NCI-H1694 (cell line): ENCODE data around the gene KNSTRN.

Experiments used
- DNase-seq: peaks from one replicate; lab custom pipeline; 2025; lab: John Stamatoyannopoulos, UW

Gene KNSTRN

DNA sequence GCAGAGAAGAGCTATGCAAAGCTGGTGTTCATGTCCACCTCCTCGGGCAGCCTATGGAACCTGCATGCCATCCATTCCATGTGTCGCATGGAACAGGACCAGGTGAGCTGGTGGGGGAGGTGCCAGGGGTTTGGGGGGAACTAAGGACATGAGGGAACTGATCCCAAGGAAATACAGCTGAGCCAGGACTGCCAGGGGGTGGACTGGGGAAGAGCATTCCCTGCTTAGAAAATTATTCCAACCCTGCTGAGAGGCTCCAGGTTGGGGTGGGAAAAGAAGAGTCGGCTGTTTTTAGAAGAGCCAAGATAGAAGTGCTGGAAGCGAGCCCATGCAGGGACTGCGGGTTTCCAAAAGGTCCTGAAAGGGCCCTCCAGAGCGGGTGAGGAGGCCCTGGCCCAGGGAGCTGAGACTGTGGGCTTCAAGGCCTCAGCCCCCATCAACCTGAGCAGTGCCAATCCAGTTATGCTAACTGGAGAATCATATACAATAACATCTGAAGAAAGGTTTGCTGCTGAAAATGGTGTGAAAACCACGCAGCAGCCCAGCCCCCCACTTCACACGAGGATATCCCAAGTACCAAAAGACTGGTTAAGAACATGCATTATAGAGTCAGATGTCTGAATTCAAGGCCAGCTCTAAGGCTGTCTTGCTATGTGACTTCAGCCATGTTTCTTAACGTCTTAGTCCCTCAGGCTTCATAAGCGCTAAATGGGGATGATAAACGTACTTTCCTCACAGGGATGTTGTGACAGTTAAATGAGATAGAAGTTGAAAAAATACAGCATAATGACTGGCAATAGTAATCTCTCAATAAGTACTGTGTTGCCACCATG is 16.7 kb upstream of the KNSTRN start:
- DNase-seq: no peak

DNA sequence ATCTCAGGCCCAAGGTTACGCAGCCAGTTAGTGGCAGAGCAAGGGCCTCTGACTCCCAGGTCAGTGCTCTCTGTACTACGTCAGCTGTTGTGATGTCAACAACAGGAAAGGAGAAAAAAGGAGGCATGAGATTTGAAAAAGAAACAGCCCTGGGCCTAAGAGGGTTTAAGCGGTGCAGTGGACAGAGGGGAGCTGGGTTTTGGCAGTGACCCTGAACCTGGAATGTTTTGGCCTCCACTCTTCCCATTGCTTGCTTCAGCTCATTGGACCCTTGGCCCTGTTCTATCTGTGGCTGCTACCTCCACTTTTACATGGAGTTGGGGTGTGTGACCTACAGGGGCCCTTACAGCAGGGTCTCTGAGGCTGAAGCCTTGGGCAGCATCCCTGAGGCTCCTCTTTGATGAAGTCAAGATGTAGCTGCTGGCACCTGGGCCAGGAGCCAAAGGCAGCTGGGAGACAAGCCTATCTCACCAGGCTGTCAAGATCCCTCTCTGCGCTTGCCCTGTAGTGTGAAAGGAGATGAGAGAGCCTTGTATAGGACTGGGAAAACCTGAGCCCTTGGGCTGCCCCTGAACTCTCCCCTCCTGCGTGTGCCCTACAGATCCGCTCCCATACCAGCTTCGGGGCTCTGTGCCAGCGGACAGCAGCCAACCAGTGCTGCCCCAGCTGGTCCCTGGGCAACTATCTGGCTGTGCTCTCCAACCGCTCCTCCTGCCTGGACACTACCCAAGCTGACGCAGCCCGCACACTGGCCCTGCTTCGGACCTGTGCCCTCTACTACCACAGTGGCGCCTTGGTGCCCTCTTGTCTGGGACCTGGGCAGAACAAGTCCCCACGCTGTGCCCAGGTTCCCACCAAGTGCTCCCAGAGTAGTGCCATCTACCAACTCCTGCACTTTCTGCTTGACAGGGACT is 15.8 kb upstream of the KNSTRN start:
- no peak for DNase-seq

DNA sequence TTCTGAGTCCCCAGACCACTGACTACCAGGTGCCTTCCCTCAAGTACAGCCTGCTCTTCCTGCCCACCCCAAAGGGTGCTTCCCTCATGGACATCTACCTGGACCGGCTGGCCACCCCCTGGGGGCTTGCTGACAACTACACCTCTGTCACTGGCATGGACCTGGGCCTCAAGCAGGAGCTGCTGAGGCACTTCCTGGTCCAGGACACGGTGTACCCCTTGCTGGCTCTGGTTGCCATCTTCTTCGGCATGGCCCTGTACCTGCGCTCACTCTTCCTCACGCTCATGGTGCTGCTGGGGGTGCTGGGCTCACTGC is 15.2 kb upstream of the KNSTRN start:
- DNase-seq: no peak

DNA sequence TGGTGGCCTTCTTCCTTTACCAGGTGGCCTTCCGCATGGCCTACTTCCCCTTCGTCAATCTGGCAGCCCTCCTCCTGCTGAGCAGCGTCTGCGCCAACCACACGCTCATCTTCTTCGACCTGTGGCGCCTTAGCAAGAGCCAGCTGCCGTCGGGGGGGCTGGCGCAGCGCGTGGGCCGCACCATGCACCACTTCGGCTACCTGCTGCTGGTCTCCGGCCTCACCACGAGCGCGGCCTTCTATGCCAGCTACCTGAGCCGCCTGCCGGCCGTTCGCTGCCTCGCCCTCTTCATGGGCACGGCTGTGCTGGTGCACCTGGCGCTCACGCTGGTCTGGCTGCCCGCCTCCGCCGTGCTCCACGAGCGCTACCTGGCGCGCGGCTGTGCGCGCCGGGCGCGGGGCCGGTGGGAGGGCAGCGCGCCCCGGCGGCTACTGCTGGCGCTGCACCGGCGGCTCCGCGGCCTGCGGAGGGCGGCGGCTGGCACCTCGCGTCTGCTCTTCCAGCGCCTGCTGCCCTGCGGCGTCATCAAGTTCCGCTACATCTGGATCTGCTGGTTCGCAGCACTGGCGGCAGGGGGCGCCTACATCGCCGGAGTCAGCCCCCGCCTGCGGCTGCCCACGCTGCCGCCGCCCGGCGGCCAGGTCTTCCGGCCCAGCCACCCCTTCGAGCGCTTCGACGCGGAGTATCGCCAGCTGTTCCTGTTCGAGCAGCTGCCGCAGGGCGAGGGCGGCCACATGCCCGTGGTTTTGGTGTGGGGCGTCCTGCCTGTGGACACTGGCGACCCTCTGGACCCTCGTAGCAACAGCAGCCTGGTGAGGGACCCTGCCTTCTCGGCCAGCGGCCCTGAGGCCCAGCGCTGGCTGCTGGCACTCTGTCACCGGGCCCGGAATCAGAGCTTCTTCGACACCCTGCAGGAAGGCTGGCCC is 14.6 kb upstream of the KNSTRN start:
- DNase-seq: peak; percentile 68

DNA sequence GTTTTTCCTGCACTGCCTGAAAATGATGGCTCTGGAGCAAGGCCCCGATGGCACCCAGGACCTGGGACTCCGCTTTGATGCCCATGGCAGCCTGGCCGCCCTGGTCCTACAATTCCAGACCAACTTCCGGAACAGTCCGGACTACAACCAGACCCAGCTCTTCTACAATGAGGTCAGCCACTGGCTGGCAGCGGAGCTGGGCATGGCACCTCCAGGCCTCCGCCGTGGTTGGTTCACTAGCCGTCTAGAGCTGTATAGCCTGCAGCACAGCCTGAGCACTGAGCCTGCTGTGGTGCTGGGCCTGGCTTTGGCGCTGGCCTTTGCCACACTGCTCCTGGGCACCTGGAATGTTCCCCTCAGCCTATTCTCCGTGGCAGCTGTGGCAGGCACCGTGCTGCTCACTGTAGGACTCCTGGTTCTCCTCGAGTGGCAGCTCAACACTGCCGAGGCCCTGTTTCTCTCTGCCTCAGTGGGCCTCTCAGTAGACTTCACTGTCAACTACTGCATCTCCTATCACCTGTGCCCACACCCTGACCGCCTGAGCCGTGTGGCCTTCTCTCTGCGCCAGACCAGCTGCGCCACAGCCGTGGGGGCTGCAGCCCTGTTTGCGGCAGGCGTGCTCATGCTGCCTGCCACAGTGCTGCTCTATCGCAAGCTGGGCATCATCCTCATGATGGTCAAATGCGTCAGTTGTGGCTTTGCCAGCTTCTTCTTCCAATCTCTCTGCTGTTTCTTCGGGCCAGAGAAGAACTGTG is 13.6 kb upstream of the KNSTRN start:
- no peak for DNase-seq

DNA sequence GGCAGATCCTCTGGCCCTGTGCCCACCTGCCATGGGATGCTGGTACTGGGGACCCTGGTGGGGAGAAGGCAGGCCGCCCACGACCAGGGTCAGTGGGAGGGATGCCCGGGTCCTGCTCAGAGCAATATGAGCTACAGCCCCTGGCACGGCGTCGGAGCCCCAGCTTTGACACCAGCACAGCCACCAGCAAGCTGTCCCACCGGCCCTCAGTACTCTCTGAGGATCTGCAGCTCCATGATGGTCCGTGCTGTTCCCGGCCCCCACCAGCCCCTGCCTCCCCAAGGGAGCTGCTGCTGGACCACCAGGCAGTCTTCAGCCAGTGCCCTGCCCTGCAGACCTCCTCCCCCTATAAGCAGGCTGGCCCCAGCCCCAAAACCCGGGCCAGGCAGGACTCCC is 13.0 kb upstream of the KNSTRN start:
- DNase-seq: no peak

DNA sequence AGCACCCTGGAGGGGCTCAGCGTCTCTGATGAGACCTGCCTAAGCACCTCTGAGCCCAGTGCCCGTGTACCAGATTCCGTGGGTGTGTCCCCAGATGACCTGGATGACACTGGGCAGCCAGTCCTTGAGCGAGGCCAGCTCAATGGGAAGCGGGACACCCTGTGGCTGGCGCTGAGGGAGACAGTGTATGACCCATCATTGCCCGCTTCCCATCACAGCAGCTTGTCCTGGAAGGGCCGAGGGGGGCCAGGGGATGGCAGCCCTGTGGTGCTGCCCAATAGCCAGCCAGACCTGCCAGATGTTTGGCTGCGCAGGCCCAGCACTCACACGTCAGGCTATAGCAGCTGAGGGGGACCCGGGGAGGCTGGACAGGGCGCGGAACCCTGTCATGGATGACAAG is 12.6 kb upstream of the KNSTRN start:
- no peak for DNase-seq

DNA sequence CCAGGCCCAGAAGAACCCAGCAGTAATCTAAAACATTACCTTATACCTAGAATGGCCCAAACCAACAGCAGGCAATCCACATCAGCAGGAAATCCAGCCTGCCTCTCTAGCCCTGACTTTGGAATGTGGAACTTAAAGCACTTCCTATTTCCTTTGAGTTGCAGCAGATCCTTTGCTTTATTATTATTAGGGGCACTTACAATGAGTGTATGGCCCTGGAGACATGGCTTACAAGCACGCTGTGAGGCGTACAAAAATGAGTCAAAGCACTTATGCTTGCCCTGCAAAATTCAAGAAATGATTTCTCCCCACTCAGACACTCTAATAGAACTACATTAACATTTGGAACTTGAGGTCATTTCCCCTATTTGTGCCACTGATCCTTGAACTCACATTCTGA is 9.5 kb upstream of the KNSTRN start:
- DNase-seq: no peak

DNA sequence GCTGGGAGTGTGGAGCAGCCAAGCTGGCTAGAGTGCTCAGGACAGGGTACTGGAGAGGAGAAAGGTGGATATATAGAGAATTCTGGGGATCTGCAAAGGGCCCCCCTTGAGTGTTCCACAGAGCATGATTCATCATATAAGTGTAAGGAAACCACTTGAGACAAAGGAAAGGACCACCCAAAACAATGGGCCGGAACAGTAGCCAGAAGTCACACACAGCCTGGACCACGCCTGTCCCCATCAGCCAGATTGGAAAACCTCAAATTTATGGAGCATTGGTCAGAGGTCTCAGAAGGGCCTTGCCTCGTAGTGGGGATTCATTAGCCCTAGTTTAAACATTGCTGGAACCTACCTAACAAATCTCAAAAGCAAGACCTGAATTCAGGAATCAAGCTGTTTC is 4.9 kb upstream of the KNSTRN start:
- DNase-seq: no peak

DNA sequence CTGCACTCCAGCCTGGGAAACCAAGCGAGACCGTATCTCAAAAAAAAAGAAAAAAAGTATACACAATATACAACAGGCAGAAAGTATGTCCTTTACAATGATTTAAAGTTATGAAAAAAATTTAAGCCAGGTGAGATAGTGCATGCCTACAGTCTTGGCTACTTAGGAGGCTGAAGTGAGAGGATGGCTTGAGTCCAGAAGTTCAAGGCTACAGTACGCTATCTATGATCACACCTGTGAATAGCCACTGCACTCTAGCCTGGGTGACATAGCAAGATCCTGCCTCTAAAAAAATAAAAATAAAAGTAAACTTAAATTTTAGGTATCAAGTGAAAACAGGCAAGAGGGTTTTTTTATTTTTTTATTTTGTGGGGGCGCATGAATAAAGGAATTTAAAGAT is 3.1 kb upstream of the KNSTRN start:
- no peak for DNase-seq

DNA sequence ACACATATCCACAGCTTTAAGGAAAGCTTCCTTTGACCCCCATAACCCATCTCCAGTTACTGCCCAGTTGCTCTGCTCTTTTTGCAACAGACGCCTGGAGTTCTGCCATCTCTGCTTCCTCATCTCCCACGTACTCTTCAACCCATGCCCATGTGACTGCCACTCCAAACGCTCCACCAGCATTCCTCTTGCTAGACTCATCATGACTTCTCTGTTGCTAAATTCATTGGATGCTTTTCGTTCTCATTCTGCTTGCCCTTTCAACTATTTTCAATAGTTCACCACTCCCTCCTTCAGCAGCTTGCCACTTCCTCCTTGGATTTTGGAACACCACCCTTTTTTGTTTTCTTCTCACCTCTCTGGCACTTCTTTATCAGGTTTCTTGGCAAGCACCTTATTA is 2.7 kb upstream of the KNSTRN start:
- DNase-seq: no peak

DNA sequence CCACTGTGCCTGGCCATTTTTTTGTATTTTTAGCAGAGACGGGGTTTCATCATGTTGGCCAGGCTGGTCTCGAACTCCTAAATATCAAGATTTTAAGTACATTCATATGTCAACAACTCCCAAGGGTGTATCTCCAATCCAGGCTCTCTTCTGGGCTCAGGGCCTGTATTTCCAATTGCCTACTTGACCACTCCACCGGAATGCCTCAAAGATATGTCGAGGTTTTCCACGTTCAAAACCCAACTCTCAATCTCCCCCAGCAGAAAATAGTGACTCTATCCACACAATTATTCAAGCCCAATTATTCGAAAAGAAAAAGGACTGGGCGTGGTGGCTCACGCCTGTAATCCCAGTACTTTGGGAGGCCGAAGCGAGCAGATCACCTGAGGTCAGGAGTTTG is 1.9 kb upstream of the KNSTRN start:
- no peak for DNase-seq

DNA sequence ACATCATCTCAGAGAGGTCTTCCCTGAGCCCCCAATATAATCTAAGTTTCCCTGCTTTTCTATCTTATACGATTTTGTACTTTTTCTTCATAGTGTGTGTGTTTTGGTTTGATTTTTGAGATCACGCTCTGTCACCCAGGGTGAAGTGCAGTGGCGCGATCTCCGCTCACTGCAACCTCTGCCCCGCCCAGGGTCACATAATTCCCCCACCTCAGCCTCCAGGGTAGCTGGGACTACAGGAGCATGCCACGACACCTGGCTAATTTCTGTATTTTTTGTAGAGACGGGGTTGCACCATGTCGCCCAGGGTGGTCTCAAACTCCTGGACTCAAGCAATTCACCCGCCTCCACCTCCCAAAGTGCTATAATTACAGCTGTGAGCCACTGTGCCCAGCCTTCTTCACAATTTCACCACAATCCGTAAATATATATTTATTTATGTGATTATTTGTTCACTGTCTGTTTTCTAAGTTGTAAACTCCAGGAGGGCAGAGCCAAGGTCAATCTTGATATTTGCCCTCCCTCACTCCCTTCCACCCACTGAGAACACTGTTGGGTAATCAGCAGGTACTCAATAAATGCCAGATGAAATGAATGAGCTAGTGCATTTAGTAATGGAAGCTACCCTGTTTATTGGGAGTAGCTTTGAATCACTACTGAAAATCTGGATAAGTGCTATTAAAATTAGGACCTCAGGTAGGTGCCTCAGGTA is 547 bp upstream of the KNSTRN start:
- no peak for DNase-seq

DNA sequence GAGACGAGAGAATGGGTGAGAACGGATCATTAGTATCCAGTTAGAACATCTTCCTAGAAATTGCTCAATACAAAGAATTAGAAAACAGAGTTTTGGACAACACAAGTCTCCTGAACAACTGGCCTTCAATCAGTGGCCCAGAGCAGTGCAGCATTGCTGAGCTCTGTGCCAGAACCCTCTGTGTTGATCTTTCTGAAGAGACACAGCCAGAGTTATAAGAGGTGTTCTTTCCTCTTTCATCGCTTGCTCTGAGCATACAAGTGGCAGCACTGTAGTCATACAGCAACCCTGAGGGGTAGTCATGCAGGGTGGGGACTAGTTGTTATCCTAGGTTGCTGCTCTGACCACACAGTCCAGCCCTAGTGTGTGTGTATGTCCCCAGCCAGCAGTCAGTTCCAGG is 4.0 kb downstream of the KNSTRN start:
- DNase-seq: no peak

DNA sequence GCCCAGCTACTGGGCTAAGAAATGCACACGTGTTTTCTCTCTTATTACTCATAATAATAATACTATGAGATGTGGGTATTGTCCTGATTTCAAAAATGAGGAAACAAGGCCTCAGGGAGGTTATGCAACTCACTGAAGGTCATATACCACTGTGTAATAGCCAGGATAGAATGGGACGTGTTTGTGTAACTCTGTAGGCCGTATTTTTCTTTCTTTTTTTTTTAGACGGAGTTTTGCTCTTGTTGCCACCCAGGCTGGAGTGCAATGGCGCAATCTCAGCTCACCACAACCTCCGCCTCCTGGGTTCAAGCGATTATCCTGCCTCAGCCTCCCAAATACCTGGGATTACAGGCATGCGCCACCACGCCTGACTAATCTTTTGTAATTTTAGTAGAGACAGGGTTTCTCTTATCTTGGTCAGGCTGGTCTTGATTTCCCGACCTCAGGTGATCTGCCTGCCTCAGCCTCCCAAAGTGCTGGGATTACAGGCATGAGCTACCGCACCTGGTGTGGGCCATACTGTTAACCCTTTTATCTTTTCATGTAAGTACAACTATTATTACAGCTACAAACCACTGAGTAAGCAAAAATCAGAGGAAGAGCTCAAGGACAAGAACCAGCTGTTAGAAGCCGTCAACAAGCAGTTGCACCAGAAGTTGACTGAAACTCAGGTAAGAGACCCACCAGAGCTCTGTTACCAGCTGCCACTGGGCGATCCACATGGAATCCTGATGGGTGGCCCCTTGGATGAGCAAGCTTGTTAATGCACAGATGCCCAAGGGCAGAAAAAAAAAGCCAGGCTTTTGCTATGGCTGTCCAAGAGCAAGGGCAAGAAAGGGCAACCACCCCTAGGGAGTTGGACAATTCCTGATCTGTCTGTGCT is 6.7 kb downstream of the KNSTRN start:
- DNase-seq: no peak

DNA sequence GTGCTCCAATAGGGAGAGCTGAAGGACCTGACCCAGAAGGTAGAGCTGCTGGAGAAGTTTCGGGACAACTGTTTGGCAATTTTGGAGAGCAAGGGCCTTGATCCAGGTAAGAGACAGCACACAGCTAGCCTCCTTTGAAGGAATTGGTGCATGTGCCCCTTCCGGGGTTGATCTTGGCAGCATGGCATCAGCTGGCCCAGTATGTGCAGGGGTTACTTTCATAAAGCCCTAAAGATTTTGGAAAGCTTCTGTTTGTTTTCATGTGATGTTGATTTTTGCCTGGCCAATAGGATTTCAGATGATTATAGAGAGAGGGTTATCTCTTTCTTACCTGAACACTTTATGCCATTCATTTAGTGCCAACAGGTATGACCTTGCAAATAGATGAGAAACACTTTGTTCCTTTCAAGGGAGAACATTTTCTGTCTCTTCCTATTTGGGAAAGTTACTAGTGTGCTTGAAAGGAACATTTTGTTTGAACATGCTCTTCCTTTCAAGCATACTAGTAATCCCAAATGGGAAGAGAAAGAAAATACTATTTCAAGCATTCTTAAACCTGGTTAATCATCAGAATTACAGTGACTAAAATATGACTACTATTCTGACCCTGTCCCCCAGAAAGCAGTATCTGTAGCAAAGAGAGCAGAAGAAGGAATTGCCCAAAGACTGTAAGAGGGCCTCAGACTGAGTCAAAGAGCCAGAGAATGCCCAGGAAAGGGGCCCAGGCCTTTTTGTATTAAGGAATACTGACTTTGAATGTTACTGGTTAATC is 7.5 kb downstream of the KNSTRN start:
- DNase-seq: no peak

DNA sequence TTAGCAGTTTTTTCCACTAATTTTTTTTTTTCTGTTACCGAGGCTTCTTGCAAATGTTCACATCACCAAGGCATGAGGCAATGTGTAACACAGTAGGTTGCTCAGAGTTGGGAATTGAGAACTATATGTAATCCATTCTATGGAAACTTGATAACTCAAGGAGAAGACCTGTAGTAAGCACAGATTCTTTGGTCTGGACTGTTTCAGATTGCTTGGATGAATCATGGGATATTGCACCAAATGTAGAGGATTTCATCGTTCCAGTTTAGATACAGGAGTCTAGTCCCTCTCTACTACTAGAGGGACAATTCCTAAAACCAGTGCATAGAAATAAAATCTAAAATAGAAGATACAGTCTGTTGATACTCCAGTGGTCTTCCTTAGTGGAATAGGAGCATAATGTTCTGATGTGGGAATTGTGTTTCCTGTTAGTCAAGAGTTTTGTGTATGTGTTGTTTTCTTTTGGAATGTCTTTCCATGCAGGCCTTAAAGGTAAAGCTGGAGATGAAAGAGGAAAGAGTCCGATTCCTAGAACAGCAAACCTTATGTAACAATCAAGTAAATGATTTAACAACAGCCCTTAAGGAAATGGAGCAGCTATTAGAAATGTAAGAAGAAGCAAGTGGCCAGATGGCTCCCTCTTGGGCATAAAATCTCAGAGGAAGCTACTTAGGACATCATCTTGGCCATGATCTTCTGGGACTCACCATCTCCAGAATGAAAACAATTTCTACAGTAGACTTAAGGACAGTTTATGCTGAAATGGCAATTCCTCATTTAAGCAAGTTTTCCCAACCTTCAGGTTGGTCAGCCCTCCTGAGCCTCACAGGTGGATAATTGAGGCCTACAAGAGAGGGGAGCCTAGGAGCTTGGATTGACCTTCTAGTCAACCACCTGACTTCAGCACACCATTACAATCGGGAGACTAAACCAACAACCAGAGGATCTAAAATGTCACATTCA is 10.7 kb downstream of the KNSTRN start:
- DNase-seq: no peak
